DLD1 (cell line): ENCODE data around the gene ARHGEF38.

Experiments
- in situ Hi-C: cut with HindIII; loops from 2 replicates; pipeline ENCODE4 v1.10.0; 2017; ENCODE audit warnings: low sequenced_read_pairs

The ARHGEF38 gene

GRCh38 chr4:105556206-105556605, 3.8 kb downstream of the ARHGEF38 start:
- in situ Hi-C loops: no loop called here

DNA sequence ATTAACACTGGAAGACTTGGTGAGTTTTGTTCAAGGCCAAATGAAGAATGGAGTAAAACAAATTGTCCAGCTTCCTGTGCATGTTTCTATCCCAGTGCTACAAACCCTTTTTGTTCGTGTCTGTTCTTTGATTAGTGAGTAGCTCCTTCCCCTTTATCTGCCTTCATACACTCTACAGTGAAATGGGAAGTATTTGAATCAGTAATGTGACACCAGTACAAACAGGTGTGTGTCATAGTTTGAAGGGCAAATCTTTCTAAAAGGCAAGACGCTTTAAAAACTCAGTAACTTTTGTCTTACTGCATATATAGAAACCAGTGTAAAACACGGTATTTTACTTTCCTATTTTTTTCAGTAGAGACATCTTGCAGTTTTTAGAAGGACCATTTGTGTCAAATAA, 5.9 kb downstream of the ARHGEF38 start:
- in situ Hi-C loops: no loop called here

- in situ Hi-C loops: no loop called here
These were observed 8.0 kb downstream of the ARHGEF38 start for GRCh38 chr4:105560421-105560848.

DNA sequence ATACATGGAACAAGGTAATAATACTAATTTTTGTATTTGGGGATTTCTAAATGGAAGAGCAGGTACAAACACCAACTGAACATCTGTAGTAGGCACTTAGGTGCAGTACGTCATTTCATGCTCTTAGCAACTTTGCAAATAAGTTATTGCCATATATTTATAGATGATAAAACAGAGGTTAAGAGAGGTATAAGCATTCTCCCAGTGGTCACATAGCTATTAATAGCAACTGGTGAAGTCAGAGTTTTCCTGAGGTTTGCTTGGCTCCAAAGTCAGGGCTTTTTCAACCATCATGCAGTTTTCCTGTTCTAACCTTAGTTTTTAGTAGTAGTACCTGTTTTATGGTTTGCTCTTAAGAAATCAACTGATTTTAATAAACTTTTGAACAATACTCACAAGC, 10.9 kb downstream of the ARHGEF38 start:
- in situ Hi-C loops: no loop called here

DNA sequence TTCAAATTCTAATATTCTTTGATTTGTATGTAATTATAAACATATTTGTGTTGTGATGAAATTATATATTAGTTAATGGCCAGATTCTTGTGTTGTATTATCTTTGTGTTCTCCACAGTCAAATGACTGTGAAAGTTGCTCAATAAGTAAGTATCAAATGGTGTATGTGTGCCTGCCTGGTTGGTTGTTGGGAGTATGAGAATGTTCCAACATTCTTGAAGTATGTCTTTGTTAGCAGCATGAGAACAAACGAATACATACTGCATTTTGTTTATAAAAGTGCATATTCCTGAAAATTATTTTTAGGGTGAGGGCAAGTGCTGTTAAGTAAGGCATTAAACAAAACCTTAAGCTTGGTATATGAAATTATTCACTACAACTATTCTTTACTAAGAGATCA, 16.2 kb downstream of the ARHGEF38 start:
- in situ Hi-C loops: no loop called here

DNA sequence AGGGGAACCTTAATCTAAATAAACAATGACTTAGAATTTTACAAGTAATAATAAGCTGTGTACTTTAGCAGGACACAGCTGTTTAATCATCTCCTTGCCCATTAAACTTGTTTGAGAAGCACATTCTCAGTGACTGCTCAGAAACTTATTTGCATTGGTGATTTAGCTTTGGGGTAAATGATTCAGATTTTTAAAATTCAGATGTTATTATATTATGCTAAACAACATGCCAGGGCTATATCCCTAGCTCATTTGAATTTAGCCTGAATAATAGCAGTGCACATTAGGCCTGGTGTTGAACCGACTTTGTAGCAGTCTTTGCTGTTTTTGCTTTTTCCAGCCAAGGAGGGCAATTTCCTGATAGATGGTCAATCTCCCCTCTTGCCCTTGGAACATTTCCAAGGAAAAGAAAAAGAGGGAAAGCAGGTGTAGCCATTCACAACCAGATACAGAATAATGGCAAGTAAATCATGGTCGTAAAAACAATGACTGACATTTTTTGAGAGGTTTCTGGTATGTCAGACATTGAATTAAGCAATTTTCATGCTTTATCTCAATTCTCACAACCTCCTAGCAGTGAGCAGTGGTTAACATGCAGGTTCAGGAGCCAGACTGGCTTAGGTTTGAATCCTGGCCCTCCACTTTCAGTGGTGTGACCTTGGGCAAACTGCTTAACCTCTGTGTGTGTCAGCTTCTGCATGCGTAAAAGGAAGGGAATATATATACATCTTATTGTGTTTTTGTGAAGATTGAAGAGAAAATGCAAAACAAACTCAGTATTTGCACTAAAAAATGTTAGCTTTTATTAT, 16.8 kb downstream of the ARHGEF38 start:
- in situ Hi-C loops: no loop called here

DNA sequence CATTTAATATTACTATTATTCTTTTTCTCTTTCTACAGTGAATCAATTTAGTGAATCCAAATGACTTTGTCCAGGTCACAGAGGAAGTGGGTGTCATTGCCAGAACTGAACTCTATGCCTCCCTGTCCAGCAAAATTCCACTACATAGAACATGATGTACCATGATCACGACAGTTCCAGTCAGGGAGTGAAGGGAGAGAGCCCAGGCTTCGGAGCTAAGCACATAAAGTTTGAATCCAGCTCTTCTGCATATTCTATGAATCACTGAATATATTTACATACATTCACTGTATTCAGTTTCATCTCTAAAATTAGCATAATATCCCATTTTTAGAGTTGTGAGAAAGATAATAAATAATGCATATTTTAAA, 17.4 kb downstream of the ARHGEF38 start:
- in situ Hi-C loops: no loop called here

GRCh38 chr4:105572296-105572695, 19.9 kb downstream of the ARHGEF38 start:
- in situ Hi-C loops: no loop called here

DNA sequence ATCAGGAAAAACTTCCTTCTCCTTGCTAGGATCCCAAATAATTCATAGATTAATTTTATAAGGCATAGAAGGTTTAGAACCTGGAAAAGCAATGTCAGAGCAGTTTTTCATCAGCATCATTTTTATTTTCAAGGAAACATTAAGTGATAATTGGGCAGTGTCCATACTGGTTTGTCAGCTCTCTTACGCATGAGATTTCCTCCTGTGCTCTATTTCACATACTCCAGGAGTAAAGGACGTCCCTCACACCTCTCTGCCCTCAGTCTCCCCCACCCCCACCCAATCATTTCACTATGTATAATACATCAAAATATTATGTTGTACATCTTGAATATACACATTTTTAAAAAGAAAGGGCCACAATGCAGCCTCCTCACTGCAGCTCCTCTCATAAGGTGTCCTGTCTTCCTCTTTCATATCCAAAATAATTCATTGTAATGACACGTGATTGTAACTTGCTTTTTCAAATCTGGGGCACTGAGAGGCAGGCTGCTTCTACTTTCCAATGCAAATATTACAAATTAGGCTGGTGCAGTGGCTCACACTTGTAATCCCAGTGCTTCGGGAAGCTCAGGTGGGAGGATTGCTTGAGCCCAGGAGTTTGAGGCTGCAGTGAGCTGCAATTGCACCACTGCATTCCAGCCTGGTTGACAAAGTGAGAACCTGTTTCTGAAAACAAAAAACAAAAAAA, 34.4 kb downstream of the ARHGEF38 start:
- in situ Hi-C loops: no loop called here

DNA sequence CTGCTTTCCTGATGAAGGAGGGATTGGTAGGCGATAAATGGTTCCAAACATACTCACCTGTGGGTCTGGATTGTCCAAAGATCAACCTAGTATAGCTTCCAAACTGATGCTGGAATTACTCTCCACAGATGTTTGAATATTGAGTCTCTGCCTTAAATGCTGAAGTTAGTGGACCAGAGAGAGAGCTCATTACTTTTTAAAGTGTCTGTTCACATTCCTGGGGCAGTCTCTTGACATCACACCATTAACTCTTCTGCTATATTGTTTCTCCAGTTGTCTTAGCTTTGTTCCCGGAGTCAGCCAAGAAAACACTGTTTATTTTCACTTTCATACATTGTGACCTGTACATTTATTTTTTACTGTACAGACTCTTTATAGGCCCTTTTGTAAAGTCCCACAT, 35.4 kb downstream of the ARHGEF38 start:
- in situ Hi-C loops: no loop called here

DNA sequence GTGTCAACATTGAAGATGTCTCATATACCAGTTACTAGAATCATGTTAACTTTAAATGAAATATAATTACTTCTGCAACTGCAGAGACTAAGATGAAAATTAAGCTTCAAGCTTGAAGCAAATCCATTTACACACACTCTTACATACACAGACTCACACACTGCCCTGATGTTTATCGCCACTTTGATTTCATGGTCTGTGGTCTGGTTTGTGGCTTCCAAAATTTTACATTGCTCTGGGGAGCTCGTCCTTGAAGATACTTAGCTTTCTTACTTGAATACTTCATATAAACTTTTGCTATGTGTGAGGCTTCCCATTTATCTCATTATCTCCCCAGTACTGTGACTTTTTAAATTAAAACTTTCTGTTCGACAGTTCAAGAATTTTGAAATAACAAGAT, 35.8 kb downstream of the ARHGEF38 start:
- in situ Hi-C loops: no loop called here

DNA sequence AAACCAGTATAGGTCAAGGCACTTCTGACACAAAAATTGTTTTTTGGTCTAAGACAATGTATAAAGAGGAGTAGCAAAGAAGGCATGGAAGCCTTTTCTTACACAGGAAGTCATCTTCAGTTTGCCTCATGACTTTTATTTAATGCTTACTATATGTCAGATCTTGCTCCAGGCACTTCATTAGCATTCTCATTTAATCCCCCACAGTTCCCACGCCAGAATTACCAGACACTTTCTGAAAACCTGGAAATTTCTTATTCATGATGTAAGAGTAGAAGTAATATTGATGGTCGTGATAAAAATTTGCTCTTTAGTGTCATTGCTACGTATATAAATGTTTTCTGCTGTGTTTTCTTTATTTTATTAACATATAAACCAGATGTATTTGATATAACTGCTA, 39.2 kb downstream of the ARHGEF38 start:
- in situ Hi-C loops: no loop called here

DNA sequence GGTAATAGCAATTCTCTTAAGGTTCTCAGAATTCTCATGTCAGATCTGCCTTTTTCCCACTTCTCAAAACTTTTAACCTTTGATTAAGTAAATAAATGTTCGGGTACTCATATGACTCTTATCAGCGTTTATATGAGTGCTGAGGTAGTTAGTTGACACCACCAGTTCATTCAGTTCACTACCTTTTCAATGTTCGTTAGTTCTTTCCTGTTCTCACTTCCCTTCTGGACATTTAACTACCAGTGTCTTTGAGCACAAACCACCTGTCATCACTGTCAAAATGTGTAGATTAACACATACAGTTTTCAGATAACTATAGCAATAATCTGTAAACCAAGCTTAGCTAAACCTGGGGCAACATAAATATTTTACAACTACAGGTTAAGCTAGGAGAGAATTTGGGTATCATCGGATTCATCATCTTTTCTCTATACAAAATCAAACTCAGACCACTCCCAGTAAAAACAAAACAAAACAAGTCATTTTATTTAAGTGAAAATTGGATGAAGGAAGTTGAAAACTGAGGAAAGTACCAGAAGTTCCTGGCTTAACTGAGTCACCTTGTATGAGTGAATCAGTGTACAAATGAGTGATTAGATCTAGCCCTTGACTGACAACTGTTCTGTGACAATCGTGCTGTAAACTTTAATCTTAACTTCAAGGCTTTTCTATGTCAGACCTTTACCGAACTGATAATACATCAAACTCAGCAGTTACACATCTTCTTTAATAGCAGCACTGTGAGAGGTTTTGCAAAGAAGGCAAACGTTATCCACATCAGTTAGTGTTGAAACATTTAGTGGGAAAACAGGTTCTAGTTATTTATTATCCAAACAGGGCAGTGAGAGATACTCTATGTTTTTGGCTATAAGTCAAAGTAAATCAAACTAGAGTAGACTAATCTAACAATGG, 41.9 kb downstream of the ARHGEF38 start:
- in situ Hi-C loops: no loop called here

DNA sequence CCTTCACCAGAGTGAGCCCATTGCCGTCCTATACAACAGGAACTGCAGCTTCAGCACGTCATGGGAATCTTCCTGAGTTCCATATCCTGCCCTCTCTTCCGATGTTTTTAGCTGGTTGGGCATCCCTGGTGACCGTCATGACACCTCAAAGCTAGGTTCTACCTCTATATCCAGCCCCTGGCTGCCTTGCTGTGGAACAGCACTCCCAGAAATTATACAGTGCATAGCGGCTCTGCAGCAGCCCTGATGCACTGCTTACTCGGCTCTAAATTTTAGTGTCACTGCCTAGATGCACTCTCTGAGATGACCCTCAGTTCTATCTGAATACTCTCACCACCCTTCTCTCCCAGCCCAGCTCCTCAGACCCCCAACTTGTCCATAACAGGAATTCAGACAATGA, 44.3 kb downstream of the ARHGEF38 start:
- in situ Hi-C loops: no loop called here

DNA sequence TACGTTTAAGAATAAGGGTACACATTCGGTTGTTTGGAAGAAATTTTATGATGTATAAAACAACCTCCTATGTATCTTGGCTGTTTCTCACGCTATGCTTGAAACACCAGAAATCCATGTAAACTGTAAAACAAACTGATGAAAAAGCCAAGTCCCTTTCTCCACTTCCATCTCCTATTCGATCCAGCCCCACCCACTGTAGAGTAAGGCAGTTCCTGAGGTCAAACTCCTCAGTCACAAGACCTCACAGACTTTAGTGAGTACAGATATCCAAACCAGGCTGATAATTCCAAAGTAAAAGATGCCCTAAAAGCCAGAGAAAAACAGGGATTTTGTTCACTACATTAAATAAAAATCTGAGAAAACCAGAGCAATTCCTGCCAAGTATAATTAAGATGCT, 45.6 kb downstream of the ARHGEF38 start:
- in situ Hi-C loops: no loop called here

DNA sequence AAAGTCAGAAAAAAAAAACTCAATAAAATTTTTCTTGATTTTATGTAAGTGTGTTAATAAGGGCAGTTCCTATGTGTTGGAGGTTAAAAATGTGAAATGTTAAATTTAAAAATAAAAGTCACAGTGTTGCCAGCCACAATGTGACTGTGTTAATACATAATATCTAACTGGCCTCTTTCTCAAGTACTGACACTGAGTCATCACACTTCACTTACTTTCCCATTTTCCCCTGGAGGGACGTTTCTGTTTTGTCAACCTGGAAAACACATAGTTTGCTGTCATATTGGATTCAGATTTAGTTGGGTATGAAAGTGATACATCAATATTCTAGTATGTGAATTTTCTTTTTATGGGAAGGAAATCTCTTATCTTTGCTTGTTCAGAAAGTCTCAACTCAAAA, 46.4 kb downstream of the ARHGEF38 start:
- in situ Hi-C loops: no loop called here

- in situ Hi-C loops: no loop called here
These were observed 47.1 kb downstream of the ARHGEF38 start for GRCh38 chr4:105599482-105599881.

DNA sequence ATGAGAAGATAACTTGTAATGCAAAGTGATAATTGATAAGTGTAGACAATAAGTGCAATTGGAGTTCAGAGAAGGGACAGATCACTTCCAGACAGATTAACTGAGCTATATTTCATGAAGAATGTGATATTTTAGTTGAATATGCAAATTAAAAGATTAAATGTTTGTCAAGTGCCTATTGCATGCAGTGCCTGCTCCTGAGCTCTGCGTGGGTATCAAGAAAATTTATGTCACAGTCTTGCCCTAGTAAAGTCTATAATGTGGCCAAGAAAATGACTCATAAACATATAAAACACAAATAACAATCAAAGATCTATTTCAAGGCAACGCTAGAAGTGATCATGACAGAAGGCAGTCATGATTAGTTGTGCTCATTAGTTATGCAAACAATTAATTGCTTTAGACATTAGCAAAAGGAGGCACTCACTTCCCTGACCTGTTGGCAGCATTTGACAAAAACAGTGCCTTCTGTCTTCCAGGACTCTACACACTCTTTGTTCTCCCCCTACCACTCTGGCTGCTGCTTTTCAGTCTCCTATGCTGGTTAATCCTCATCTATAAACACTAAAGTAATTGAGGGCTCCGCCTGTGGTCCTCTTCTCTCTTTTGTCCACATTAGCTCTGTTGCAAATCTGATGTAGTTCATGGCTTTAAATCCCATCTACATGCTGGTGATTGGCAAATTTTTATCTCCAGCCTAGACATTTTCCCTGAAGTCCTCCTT, 47.7 kb downstream of the ARHGEF38 start:
- in situ Hi-C loops: no loop called here

DNA sequence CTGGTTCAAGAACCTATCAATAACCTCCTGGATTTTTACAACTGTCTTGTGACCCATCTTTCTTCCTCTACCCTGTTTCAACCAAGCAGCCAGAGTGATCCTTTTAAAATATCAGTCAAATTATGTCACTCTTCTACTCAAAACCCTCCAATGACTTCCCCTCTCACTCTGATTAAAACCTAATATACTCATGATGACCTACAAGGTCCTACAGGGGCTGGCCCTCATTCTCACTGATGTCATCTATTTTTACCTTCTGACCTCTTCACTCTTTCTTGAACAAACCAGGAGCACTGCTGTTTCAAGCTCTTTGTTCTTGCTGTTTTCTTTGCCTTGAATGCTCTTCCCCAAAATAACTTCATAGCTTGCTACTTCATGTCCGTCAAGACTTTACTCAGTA, 48.5 kb downstream of the ARHGEF38 start:
- in situ Hi-C loops: no loop called here

- in situ Hi-C loops: no loop called here
These were observed 49.0 kb downstream of the ARHGEF38 start for GRCh38 chr4:105601406-105601805.

DNA sequence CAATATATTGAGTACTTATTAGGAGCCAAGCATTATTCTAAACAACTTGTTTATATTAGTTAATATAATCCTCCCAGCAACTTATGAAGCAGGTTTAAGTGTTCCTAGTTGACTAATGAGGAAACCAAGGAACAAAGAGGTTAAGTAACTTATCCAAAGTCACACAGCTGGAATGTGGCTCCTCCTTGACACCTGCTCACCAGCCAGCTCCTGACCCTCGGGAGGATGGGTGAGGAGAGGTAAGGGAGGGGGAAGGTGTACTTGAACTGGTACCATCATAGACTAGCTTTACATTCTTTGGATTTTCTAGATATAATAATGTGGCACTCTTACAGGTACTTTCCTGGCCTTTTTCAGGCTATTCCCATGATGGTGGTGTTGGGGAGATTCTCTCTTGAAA, 50.7 kb downstream of the ARHGEF38 start:
- in situ Hi-C loops: no loop called here
